Measurements from ENCODE around the gene ERGIC1.
"Not testable (repeated sequence)": the region's sequence is repeated elsewhere in the genome, so short reads cannot be mapped to it uniquely, and the experiment has no call there.

Gene ERGIC1

GRCh38 chr5:172862165-172862801, 28.2 kb downstream of the ERGIC1 start:
- H3K4me3 ChIP-seq (ENCODE audit: low read depth, low read length) = no peak overlapping the region

- not testable (repeated sequence) for H3K4me3 ChIP-seq (ENCODE audit: low read depth, low read length)
Measured at GRCh38 chr5:172864171-172864570, 30.1 kb downstream of the ERGIC1 start.

GRCh38 chr5:172864747-172865146, 30.7 kb downstream of the ERGIC1 start:
- H3K4me3 ChIP-seq (ENCODE audit: low read depth, low read length) = no peak overlapping the region

GRCh38 chr5:172866378-172866777, 32.3 kb downstream of the ERGIC1 start:
- H3K4me3 ChIP-seq (ENCODE audit: low read depth, low read length) = no peak overlapping the region

- H3K4me3 ChIP-seq (ENCODE audit: low read depth, low read length) = no peak overlapping the region
Measured at GRCh38 chr5:172866802-172867748, 33.0 kb downstream of the ERGIC1 start.

- no peak overlapping the region for H3K4me3 ChIP-seq (ENCODE audit: low read depth, low read length)
Measured at GRCh38 chr5:172867761-172868435, 33.8 kb downstream of the ERGIC1 start.

GRCh38 chr5:172868436-172868923, 34.4 kb downstream of the ERGIC1 start:
- H3K4me3 ChIP-seq (ENCODE audit: low read depth, low read length) = no peak overlapping the region

- H3K4me3 ChIP-seq (ENCODE audit: low read depth, low read length) = no peak overlapping the region
Measured at GRCh38 chr5:172868924-172869591, 35.0 kb downstream of the ERGIC1 start.

- no peak overlapping the region for H3K4me3 ChIP-seq (ENCODE audit: low read depth, low read length)
Measured at GRCh38 chr5:172869691-172870090, 35.6 kb downstream of the ERGIC1 start.

GRCh38 chr5:172870291-172870714, 36.3 kb downstream of the ERGIC1 start:
- H3K4me3 ChIP-seq (ENCODE audit: low read depth, low read length) = no peak overlapping the region

- H3K4me3 ChIP-seq (ENCODE audit: low read depth, low read length) = no peak overlapping the region
Measured at GRCh38 chr5:172870715-172871461, 36.8 kb downstream of the ERGIC1 start.

- H3K4me3 ChIP-seq (ENCODE audit: low read depth, low read length) = no peak overlapping the region
Measured at GRCh38 chr5:172871536-172871935, 37.5 kb downstream of the ERGIC1 start.

- no peak overlapping the region for H3K4me3 ChIP-seq (ENCODE audit: low read depth, low read length)
Measured at GRCh38 chr5:172871982-172872381, 37.9 kb downstream of the ERGIC1 start.

- H3K4me3 ChIP-seq (ENCODE audit: low read depth, low read length) = no peak overlapping the region
Measured at GRCh38 chr5:172872997-172873491, 39.0 kb downstream of the ERGIC1 start.

GRCh38 chr5:172873513-172873912, 39.5 kb downstream of the ERGIC1 start:
- no peak overlapping the region for H3K4me3 ChIP-seq (ENCODE audit: low read depth, low read length)

GRCh38 chr5:172874647-172875504, 40.8 kb downstream of the ERGIC1 start:
- H3K4me3 ChIP-seq (ENCODE audit: low read depth, low read length) = no peak overlapping the region

- H3K4me3 ChIP-seq (ENCODE audit: low read depth, low read length) = no peak overlapping the region
Measured at GRCh38 chr5:172875505-172876279, 41.6 kb downstream of the ERGIC1 start.

GRCh38 chr5:172876578-172876977, 42.5 kb downstream of the ERGIC1 start:
- no peak overlapping the region for H3K4me3 ChIP-seq (ENCODE audit: low read depth, low read length)

Data from iPS-11a (cell line).